ENCODE data around the gene BCDIN3D. TPM values are rescaled to one million over a fixed set of nuclear protein-coding genes. Genes with fewer than 3 reads are reported as not detected.

Gene BCDIN3D
- total and polyA plus RNA-seq, 9 of the 15 experiments (the other 6 are each of a cell fraction or from before 2014, with no cell fraction given), result 3.7 to 6.9 (median 5.6) TPM

DNA sequence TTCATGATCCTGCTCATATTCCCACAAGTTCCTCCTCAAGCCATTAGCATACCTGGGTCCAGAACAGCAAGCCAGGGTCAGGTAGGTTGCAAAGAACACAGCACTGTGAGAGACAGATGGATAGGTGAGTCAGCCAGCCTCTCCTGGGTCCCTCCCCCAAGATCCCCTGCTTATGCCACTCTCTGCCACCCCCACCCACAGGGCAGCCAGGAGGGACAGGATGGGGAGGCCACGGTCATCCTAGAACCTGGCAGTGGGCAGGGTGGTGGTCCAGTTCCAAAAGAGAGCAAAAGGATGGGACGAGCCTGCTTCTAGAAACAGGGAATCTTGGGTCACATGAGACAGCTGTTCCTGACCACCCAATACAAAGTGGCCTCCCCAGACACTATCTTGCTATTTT lies 48.1 kb upstream of the BCDIN3D start:
- TF ChIP-seq CAMTA2 (CRISPR knock-in tag; conservative IDR thresholded peaks at IDR 0.05) (no peak), EHMT2 (IDR thresholded peaks at IDR 0.05) (no peak), SNIP1 (IDR thresholded peaks at IDR 0.05; ENCODE audit: low read depth) (no peak), FIP1L1 (IDR thresholded peaks at IDR 0.05; ENCODE audit: low read depth, low read length, poor library complexity, severe bottlenecking) (no peak), KAT2B (IDR thresholded peaks at IDR 0.05; ENCODE audit: low read depth, low read length) (no peak), ZNF696 (CRISPR knock-in tag; conservative IDR thresholded peaks at IDR 0.05) (no peak), ARID2 (IDR thresholded peaks at IDR 0.05) (no peak), FOXK2 (conservative IDR thresholded peaks at IDR 0.05 in 1 of 2, IDR thresholded peaks at IDR 0.05 in 1 of 2; ENCODE audit: low read depth in 2 of 2) (no peak), TRIM24 (IDR thresholded peaks at IDR 0.05) (no peak), E2F3 (CRISPR knock-in tag; IDR thresholded peaks at IDR 0.05) (no peak), ARHGAP35 (IDR thresholded peaks at IDR 0.05; ENCODE audit: partially characterized antibody) (no peak), CBX1 (IDR thresholded peaks at IDR 0.05; ENCODE audit: low read depth) (no peak), NCOR1 (IDR thresholded peaks at IDR 0.05) (no peak), HES1 (IDR thresholded peaks at IDR 0.05; ENCODE audit: low read depth) (no peak), PHB (CRISPR knock-in tag; IDR thresholded peaks at IDR 0.05) (no peak)
- TF ChIP-seq, protein P1, sequence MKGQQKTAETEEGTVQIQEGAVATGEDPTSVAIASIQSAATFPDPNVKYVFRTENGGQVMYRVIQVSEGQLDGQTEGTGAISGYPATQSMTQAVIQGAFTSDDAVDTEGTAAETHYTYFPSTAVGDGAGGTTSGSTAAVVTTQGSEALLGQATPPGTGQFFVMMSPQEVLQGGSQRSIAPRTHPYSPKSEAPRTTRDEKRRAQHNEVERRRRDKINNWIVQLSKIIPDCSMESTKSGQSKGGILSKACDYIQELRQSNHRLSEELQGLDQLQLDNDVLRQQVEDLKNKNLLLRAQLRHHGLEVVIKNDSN (CRISPR knock-in tag; IDR thresholded peaks at IDR 0.05), result no peak
- DNase-seq (ENCODE audit: extremely low read depth in 1 of 4, low spot score in 3 of 4) (no peak), ATAC-seq (no peak), FAIRE-seq (no peak)
- WGBS (ENCODE audit: insufficient coverage, low coverage, missing lambda C conversion rate), result 25% methylated on average over 2 of the region's 2 CpGs
- H3K36me3 ChIP-seq (ENCODE audit: control insufficient read depth, insufficient read depth, low read length), result no peaks in the 10 kb centered on the region
- no peak overlapping the region for H2AFZ ChIP-seq (ENCODE audit: low read depth, low read length)
- H3K9ac ChIP-seq (ENCODE audit: insufficient read depth in 1 of 2, low read depth in 2 of 2, low read length in 2 of 2), result no peak overlapping the region
- H3K9me1 ChIP-seq (ENCODE audit: control insufficient read depth, insufficient read depth, low read length), result no peaks in the 10 kb centered on the region
- POLR2A ChIA-PET, result no interaction called here
- H3K27me3 ChIP-seq (ENCODE audit: control insufficient read depth in 2 of 2, insufficient read depth in 2 of 2, low read length in 2 of 2), result peaks cover 17 to 26% of the 10 kb centered on the region in 2 experiments
- no peak overlapping the region for H3K27ac ChIP-seq (ENCODE audit: extremely low read depth, low read depth, low read length)
- CTCF ChIA-PET (ENCODE audit: low intra/inter-chr PET ratio), result no interaction called here
- no peaks in the 10 kb centered on the region for H3K9me3 ChIP-seq (replicated peaks; ENCODE audit: control insufficient read depth, insufficient read depth, low read depth, low read length)
- H4K20me1 ChIP-seq (replicated peaks; ENCODE audit: control insufficient read depth, insufficient read depth, low read length), result peaks cover 13% of the 10 kb centered on the region; the same call in 1 of the 2 replicates
- BruUV-seq (replicated peaks), result no TSS peak
- H3K4me3 ChIP-seq, result no peak overlapping the region
- intact Hi-C loops (cut with micrococcal nuclease) (no loop called here), in situ Hi-C loops (cut with MboI) (no loop called here)
- no peak overlapping the region for H3K4me2 ChIP-seq (ENCODE audit: insufficient read depth, low read length)
- H3K4me1 ChIP-seq (replicated peaks in 1 of 2; ENCODE audit: control insufficient read depth in 2 of 2, insufficient read depth in 2 of 2, low read length in 2 of 2), result peaks cover 11 to 37% of the 10 kb centered on the region in 2 experiments; a peak in 4 of 5 replicates
- no peaks in the 10 kb centered on the region for H3K79me2 ChIP-seq (ENCODE audit: control insufficient read depth, insufficient read depth, low read length)
